Measurements from ENCODE around the gene SLC5A3.

The SLC5A3 gene

DNA sequence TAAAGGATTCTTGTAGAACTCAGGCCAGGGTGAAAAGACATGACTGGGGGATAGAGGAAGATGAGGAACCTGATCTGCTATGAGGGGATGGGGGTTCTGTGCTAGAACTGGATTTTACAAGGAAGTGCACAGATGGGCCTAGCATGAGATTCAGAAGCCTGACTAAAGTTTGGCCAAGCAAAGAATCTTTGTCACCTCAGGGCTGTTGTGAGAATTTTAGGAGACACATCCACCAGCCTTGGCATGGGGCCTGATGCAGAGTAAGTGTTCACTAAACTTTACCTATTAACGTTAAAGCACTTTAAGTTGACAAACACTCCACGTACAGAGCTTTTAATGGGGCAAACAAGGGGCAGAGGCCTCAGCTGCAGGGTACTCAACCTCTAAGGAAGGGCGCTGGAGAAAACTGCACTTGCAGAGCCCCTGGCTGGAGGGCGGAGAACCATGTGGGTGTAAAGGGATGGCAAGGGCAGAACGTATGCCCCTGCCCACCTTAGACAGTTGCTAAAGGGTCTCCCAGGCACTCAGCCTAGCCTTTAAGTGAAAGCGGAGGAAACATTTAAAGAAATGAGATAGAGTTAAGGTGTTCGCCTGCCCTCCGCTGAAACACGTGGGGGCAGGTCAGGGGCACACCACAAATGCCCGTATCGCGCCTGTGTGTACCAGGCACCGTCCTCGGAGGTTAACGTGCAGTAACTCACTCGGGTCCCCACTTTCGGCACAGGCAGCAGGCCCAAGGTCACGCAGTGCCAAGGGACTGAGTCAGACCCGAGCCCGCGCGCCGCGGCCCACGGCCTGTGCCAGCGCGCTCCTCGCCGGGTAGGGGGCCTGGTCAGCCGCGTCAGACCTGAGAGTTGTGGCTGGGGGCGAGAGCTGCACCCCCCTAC is 990 bp upstream of the SLC5A3 start:
- DNase-seq = no peak

DNA sequence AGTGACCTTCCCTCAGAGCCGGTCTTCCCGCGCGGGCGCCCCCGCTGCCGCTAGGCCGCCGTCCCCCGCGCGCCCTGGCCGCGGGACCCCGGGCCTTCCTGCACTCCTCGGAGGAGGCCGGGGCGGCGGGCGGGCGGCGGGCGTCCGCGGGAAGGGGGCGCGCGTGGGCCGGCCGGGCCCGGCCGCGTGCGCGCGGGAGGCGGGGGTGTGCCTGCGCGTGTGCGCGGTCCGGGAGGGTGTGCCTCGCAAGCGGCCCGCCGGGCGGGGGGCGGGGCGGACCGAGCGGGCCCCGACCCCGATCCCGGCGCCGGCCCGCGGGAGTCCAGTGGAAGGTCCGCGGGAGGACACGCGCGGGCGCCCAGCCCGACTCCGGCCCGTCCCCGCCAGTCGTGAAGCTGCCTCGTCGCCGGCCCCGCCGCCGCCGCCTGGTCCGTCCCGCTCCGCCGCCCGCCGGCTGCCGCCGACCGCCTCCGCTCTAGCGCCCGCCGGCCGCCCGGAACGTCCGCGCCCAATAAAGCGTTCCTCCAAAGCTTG is 438 bp downstream of the SLC5A3 start:
- DNase-seq = no peak

DNA sequence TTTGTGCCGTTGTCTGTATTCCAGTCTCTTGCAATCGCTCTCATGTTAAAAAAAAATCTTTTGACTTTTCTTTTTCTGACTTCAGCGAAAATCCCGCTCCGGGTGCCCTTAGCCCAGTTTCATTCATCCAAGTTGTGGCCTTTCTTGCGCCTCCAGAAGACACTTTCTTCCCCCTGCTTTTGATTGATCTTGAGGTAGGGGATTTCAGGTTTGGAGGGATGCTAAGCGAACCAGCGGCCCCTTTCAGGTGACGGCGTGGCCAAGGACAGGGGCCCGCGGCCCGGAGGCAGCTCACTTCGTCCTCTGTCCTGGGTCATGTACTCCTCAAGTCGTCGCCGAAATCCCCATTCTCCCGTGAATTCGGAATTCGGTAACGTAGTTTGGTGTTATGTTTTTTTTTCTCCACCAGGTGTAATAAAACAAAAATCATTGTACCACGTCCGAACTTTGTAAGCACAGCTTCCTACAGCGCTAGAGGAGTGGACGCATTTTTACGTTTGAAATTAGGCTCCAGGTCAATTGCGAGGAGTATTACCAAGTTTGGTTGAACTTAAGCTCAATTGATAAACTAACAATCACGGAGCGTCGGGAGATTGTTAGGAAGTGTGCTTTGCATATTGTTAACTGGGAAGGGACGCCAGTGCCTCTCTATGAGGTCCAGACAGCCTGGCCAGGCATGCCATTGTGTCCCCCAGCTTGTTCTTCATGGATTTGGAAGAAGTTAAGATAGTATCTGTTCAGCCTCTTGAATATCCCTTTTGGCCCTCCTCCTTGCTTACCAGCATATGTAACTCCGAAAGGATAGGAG is 1.1 kb downstream of the SLC5A3 start:
- no peak for DNase-seq

DNA sequence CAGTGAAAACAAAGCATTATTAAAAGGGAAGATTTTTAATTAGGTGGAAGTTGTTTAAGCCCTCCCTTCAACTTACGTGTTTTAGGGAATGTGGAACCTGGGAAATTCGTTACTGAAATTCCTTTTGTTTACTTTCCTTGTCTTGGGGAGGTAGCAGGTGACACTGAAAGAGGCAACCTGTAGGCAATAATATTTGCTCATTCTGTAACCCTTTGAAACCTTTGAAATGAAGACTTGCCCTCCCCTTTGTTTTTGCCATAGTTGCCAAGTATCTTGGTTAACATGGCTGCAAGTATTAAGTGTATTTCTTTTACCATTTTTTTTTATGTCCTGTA is 1.7 kb downstream of the SLC5A3 start:
- no peak for DNase-seq

DNA sequence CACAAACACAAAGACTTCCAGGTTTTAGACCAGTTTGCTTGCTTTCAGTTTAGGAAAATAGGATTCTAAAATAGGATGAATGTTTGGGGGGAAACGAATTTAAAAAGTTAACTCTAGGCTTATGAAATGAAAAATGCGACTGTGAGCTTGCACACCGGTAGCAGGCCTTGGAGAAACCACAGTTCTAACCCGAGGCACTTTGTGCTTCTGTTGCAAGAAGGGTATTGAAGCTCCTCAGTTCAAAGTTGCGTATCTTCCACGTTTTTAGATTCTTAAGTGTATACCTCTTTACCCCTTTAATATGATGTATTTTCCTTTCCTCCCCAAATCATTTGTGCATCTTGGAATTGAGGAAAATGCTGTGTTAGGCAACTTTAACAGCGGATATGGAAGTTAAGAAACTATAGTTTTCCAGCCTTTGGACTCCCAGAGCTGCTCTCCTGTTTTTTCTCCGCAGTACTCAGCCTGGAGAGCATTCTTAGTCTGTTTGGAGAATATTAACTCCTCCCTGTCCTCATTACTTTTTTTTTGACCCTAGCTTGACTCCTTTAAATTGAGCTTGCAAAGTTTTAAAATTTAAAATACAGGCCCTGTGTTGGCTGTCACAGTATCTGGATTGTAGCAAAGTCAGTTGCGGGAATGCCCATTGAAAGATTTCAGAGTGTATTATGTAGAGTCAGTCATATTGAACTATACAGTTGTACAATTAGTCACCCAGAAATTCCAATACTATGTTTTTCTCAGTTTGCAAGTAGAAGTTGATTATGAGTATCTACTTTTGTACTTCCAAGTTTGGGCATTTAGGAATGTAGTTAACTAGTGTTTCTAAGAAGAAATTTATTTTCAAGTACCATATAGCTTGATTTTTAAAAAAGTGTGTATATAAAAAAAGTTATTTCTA is 2.6 kb downstream of the SLC5A3 start:
- no peak for DNase-seq

DNA sequence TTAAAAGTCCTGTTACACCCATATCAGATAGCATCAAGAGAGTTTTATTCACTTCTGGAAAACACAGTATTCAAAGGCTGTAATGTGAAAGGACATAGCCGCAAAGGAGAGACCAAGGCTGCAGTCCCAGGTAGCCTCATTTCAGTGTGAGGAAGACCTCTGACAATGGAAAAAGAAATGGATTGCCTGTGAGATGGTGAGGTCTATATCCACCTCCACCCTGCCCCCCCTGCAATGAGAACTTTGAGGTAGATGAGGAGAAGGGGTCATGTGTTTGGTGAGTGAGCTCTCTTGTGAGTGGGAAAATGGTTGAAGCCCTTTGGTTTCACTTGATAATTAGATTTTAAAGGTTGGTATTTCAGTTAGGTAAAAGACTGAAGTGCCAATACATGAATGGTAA is 3.5 kb downstream of the SLC5A3 start:
- DNase-seq = no peak

DNA sequence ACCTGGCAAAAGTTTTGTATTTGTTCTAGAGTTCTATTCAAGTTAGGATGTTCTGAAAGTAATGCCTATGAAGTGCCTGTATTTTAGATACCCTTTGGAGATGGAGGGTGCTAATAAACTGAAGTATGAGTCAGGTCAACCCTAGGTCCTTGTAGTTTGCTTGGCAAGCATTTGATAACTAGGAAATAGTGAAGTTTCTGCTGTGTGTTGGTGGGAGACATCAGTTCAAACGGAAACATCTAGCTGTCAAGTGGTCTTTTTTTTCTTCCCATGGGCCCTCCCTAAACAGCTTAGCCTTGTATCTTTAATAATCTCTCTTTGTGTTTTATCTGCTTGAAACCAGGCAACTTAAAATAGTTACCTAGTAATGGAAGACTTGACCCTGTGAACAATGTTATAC is 4.5 kb downstream of the SLC5A3 start:
- no peak for DNase-seq

DNA sequence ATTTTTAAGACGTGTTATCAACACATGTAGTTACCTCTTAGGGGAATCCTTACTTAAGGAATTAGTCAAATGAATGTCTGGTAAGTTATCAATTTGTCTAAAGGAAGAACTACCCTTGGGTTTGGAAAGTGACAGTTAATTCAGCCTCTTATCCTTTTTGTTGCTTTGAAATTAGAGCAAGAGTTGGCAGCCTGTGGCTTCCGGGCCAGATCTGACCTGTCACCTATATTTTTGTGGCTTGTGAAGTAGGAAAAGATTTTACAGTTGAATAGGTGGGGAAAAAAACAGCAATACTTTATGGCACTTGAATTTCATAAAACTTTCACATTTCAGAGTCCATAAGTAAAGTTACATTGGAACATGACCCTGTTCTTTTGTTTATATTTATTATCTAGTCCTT is 5.5 kb downstream of the SLC5A3 start:
- DNase-seq = no peak

DNA sequence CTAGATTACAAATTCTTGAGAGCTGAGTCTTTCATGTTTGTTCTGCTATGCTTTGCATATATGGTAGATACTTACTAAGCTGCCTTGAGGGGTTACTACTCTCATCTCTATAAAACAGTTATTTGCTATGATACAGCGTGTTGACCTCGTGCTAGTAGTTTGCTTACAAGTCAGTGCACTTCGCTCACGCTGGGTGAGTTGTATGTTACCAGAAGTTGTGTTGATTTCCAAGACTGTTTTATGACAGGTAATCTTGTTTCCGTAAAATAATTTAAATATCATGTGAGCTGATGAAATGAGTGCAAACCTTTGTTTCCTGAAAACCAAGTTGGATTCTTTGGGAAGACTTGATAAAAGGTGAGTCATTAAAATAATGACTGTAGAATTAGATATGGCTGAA is 7.3 kb downstream of the SLC5A3 start:
- no peak for DNase-seq

DNA sequence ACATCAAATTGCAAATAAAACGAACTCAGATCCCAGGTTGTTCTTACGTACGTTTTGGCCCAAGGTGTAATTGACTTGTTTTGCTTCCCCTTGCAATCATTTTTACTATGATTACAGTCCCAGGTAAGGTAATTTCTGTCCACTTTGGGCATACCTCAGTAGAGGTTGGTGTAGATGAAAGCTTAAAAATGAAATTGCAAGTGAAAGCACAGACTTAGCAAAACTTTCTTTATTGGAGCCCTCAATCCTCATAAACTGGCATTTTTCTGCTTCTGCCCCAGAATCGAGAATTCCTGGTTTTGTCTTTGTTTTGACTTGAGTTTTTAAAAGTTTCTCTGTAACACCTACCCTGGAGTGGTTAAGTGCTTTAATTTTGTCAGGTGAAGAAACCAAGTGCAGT is 9.4 kb downstream of the SLC5A3 start:
- no peak for DNase-seq

DNA sequence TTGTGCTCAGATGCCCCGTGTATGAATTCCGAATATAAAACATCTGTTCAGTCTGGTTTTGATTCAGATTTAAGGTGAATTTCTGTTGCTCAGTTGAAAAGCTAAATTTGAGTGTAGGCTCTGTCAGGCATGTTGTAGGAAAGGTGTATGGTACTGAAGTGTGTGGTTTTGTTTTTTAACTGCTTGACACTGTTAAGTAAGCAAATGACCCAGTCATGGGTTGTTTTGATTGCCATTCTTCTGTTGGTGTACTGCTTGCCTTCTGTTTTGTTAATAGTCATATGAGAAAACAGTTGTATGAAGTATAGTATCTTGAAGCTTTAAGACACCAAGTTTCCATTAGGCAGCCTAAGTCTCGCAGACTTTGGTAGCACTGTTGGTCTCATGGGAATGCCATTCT is 10.0 kb downstream of the SLC5A3 start:
- DNase-seq = no peak

DNA sequence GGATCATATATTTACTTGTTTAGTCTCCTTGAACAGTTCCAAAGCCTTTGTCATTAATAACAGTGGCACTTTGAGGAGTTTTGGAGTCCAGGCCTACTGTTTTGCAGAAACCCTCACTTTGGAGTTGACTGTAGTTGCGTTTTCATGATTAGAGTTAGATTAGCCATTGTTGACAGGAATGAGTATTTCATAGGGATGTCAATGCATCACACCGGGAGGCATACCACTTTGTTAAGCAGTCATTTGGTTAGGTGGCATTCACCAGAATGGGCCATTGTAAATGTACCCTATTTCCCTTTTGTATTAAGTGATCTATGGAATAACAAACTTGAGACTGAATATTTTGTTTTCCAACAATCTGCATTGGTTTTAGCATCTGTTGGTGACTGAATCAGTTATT is 11.8 kb downstream of the SLC5A3 start:
- DNase-seq = no peak

DNA sequence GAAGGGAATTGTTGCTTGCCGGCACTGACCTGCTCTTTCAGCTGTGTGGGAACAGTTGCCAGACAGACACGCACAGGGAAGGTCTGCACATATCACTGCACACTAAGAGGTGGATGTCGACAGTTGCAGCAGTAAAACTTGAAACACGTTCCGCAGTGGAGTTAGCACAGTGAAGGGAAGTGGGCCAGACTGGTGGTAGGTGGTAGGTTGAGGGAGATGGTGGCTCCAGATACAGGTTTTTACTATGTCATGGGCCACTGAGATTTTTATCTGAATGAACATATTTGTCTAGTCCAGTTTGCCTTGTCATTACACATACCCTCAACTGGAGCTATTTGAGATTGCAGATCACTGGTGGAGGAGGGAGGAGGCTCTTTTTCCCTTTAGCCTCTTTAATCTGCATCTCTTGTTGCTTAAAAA is 13.5 kb downstream of the SLC5A3 start:
- DNase-seq = no peak

DNA sequence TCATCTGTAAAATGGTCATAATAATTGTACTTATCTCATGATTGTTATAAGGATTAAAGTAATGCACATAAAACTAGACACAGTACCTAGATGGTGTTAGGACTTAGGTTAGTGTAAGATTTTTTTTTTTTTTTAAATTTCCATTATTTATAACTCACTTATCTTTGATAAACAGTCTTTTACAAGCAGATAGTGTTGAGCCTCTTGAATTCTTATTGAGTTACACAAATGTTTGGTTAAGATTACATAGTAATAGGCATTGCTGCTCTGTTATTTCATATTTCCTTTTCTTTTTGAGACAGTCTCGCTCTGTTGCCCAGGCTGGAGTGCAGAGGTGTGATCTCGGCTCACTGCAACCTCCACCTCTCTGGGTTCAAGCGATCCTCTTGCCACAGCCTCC is 15.4 kb downstream of the SLC5A3 start:
- no peak for DNase-seq

DNA sequence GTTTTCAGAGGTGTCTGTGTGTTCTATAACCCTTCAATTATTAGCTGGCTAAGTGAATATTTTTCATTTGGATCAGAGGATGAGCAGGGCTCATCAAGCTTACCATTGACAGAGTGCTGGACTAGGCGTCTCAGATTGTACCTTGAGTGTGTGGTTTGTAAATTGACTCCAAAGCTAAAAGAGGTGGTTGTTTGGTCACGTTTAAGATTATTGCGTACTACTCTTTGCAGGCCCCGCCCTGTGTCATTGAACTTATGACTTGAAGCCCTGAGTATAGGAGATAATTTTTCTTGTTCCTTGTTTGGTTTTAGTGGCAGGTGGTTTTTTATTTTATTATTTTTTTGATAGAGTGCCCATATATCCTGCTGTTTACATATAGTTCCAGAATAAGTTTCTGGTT is 17.7 kb downstream of the SLC5A3 start:
- no peak for DNase-seq

DNA sequence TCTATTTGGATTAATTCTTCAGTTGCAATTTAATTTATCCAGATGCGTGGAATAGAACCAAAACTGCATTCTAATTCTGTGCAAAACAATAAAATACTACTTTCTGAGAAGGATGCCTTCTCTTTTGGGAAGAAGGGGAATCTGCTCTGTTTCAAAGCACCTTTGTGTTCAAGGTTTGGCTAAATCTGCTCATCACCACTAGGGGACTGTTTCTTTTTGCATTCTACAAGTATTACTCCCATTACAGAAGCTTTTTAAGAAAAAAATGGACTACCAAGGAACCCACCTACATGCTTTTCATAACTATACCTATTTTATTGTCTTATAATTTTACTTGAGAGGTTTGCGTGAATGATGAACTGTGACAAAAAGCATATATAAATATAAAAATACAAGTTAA is 18.2 kb downstream of the SLC5A3 start:
- DNase-seq = no peak

DNA sequence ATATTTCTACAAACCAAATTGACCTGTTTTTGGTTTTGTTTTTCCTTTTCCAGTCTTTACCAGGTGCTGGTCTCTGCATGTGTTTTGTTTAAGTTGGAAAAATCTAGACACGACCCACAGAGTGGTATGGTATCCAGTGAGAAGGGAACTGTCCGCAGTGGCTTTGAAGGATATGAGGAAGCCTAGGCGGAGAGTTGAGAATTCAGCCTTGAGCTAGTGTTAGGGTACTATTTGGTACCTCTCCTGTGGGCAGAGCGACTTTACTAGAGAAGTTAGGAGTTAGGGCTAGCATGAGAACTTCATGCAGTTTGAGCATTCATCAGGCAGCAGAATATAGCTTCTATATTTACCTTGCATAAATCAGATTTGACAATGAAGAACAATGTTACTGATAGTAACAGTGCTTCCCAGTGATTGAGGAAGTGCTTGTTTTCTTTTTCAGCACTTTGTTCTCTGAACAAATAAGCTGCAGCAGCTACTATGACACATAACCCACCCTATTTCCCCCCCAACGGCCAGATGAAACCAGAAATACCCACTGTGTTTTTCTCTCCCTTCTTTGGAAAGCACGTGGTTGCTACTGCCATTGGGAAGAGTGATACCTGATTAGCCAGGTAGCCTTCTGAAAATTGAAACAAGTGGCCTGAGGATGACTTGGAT is 19.0 kb downstream of the SLC5A3 start:
- no peak for DNase-seq

DNA sequence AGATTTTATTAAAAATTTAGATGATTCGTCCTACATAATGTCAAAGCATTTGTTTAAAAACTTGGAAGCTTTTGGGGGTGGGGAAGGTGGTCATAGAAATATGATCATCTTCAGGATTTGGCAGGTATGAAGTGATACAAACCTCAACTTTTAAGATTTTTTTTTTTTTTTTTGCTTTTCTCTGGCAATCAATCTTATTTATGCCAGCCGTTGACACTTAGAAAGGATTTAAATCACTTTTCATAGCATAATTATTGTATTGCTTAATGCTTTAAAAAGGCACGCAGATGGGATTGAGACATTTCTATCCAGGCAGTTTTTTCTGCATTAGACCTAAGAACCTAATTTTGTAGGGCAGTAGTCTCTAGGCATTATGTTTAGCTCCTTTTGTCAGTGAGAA is 19.7 kb downstream of the SLC5A3 start:
- DNase-seq = no peak

DNA sequence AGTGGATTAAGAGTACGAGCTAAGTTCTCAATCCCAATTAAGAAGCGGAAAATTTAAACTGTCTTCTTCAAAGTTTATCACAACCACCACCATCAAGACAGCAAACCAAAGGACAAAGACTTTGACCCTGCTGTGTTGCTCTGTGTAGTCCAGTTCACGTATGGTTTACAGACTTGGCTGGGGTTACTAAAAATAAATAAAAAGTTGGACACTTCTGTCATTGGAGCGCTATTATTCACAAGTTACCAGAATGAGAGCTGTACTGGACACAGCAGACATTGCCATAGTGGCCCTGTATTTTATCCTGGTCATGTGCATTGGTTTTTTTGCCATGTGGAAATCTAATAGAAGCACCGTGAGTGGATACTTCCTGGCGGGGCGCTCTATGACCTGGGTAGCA is 21.6 kb downstream of the SLC5A3 start:
- no peak for DNase-seq

DNA sequence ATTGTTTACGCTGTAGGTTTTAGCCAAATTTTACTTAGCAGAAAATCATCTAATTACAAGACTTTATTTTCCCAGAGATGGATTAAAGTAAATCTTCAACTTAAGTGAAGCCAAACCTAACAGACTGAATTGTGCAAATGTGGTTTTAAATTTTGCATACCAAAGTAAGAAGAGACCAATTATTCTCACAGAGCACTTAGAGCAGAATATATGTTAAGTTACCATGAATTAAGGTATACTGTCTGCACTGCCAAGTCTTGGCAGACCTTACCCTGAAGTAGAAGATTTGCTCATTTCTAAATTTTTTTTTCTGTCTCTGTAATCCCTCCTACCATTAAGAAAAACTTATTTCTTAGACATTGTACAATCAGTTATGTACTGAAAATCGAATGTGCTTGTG is 24.1 kb downstream of the SLC5A3 start:
- no peak for DNase-seq

DNA sequence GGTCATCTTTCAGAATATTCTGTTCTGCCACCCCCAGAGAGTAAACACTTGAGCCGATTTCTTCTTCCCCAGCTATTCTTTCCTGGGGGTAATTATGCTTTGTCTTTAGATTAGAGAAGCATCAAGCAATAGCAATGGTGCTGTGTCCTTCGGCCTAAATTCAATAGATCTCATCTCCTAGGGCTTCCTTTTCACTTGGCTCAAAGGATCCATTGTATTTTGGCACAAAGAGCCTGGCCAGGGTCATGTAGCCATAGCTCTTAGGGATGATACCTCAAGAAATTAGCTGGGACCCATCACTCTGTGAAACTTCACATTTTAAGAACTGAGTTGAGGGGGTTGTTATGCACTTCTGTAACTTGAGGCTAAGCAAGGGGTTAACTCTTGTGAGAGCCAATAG is 27.0 kb downstream of the SLC5A3 start:
- no peak for DNase-seq

DNA sequence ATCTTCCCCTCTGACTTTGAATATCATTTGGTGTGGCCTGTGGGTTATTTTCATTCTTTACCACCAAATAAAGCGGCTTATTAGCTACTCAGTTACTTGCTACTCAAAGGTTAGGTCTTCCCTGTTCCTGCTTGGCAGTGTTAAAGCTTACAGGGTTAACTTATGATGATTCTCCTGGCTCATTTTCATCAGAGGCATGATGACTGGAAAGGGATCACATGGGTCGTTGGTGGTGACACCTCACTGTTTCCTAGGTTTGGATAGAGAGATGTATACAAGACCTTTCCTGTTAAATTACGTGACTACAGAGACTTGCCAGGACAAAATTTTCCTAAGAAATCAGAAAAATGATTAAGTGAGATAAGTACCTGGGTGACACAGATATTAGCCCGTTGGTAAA is 27.4 kb downstream of the SLC5A3 start:
- no peak for DNase-seq

Data from NCI-H1436 treated with DMSO at 0.1 percent for 48 hours (cell line).